HCT116 (cell line): Measurements from ENCODE around the gene BRSK2. TPM values are rescaled to one million over a fixed set of nuclear protein-coding genes. Genes with fewer than 3 reads are reported as not detected.

Experiments used
- ATAC-seq: fragments of 200-7000 bp; cut with Tn5 transposase; 2 replicates; pipeline ENCODE4 v1.9.1; 2020; ENCODE audit warnings: mild to moderate bottlenecking, moderate library complexity
- BruUV-seq: library from RNA; stranded (reverse); fragments of 400-500 nt; replicated peaks from 2 replicates; lab custom pipeline; 2021; lab: Mats Ljungman, UMichigan
- CTCF ChIA-PET: fragments of 300-600 bp; sonication (Branson Sonifier 250); formaldehyde crosslinking; loops from one replicate; lab custom pipeline; 2021; ENCODE audit warnings: antibody characterized with exemption; lab: Charles Lee
- POLR2A ChIA-PET: fragments of 300-600, 350-600 bp; sonication (Branson Sonifier 250); formaldehyde crosslinking; loops from one replicate; lab custom pipeline; 2021; ENCODE audit warnings: antibody characterized with exemption; lab: Charles Lee
- RAD21 ChIA-PET, 2 experiments: fragments of 300-600 bp; sonication (Branson Sonifier 250); formaldehyde crosslinking; loops; one replicate each; lab custom pipeline; 2023; ENCODE audit warnings: low total read pairs in 2 of 2; ENCODE audit not compliant: uncharacterized antibody in 2 of 2, unreplicated experiment in 2 of 2, low non-redundant PET in 1 of 2; lab: Charles Lee
- DNase-seq: peaks from one replicate; pipeline ENCODE4 v3.0.0-alpha.2; 2010; ENCODE audit warnings: low read depth, low spot score
- H2AFZ ChIP-seq: fragments of 200-600 bp; shearing (Covaris generic), sonication (generic); 2 replicates; pipeline ENCODE4 v1.6.1; 2017; ENCODE audit warnings: low read depth, mixed run types, mixed read lengths, antibody characterized with exemption, low read length; ENCODE audit not compliant: poor library complexity, severe bottlenecking
- H3K27ac ChIP-seq: 2 replicates; pipeline ENCODE4 v1.5.1; 2012; ENCODE audit warnings: low read depth, low read length
- H3K27me3 ChIP-seq: fragments of 200-600 bp; sonication (generic); 2 replicates; pipeline ENCODE4 v1.6.1; 2016; ENCODE audit warnings: mixed run types, low read length, mixed read lengths; ENCODE audit not compliant: insufficient read depth
- H3K36me3 ChIP-seq, 2 experiments: fragments of 200-500 bp in 1 of 2; fragments of 200-600 bp in 1 of 2; sonication (Bioruptor generic) in 1 of 2; sonication (generic) in 1 of 2; 2 replicates each; pipeline versions ENCODE4 v1.5.1 to v1.6.1; 2014 to 2016; ENCODE audit warnings: low read length in 2 of 2, inconsistent platforms in 1 of 2, mixed read lengths in 1 of 2, mixed run types in 1 of 2; ENCODE audit not compliant: insufficient read depth in 2 of 2, control insufficient read depth in 1 of 2
- H3K4me1 ChIP-seq, 2 experiments: fragments of 200-600 bp in 1 of 2; sonication (generic) in 1 of 2; 2 replicates each; pipeline versions ENCODE4 v1.5.1 to v1.6.1; 2012 to 2017; ENCODE audit warnings: low read length in 2 of 2, inconsistent platforms in 1 of 2, mild to moderate bottlenecking in 1 of 2, mixed read lengths in 1 of 2, mixed run types in 1 of 2, moderate library complexity in 1 of 2; ENCODE audit not compliant: insufficient read depth in 2 of 2, control insufficient read depth in 1 of 2
- H3K4me2 ChIP-seq: fragments of 200-600 bp; sonication (generic); 2 replicates; pipeline ENCODE4 v1.6.1; 2017; ENCODE audit warnings: mixed run types, low read length, mixed read lengths
- H3K4me3 ChIP-seq, 2 experiments: fragments of 200-600 bp in 1 of 2; sonication (generic) in 1 of 2; replicated peaks in 1 of 2; 2 replicates each; pipeline ENCODE4 v1.5.1; 2011 to 2016; ENCODE audit warnings: low read length in 2 of 2, control low read depth in 1 of 2, low read depth in 1 of 2, mild to moderate bottlenecking in 1 of 2, mixed read lengths in 1 of 2, mixed run types in 1 of 2
- H3K79me2 ChIP-seq: fragments of 200-600 bp; sonication (generic); 2 replicates; pipeline ENCODE4 v1.6.1; 2017; ENCODE audit warnings: mild to moderate bottlenecking, mixed run types, low read length, moderate library complexity, mixed read lengths; ENCODE audit not compliant: insufficient read depth
- H3K9ac ChIP-seq: fragments of 200-600 bp; sonication (generic); 2 replicates; pipeline ENCODE4 v1.6.1; 2016; ENCODE audit warnings: low read length, mixed read lengths
- H3K9me2 ChIP-seq: fragments of 200-600 bp; sonication (generic), shearing (Covaris generic); 2 replicates; pipeline ENCODE4 v1.6.1; 2017; ENCODE audit warnings: mixed run types, mild to moderate bottlenecking, moderate library complexity; ENCODE audit not compliant: insufficient read depth
- H3K9me3 ChIP-seq, 2 experiments: fragments of 200-500 bp in 1 of 2; fragments of 200-600 bp in 1 of 2; sonication (Bioruptor generic) in 1 of 2; sonication (generic) in 1 of 2; 2 replicates each; pipeline ENCODE4 v1.6.1; 2014 to 2017; ENCODE audit warnings: low read length in 2 of 2, mixed read lengths in 2 of 2, inconsistent platforms in 1 of 2, low read depth in 1 of 2, mild to moderate bottlenecking in 1 of 2, mixed run types in 1 of 2, moderate library complexity in 1 of 2; ENCODE audit not compliant: control insufficient read depth in 1 of 2, insufficient read depth in 1 of 2
- H4K20me1 ChIP-seq: fragments of 200-600 bp; sonication (generic), shearing (Covaris generic); 2 replicates; pipeline ENCODE4 v1.6.1; 2017; ENCODE audit warnings: mixed run types, mild to moderate bottlenecking, moderate library complexity; ENCODE audit not compliant: insufficient read depth
- CEBPB ChIP-seq: IDR thresholded peaks from 2 replicates; pipeline ENCODE4 v1.6.1; 2012; ENCODE audit warnings: low read depth
- EGR1 ChIP-seq: IDR thresholded peaks from 2 replicates; pipeline ENCODE4 v1.6.1; 2012; ENCODE audit warnings: low read depth
- ELF1 ChIP-seq: IDR thresholded peaks from 2 replicates; pipeline ENCODE4 v1.6.1; 2012; ENCODE audit warnings: low read depth, borderline replicate concordance
- EZH2 ChIP-seq: fragments of 200-600 bp; sonication (generic); IDR thresholded peaks from 2 replicates; pipeline ENCODE4 v1.6.1; 2017; ENCODE audit warnings: antibody characterized with exemption, mixed run types
- JUND ChIP-seq: IDR thresholded peaks from 2 replicates; pipeline ENCODE4 v1.6.1; 2012
- POLR2A ChIP-seq: IDR thresholded peaks from 2 replicates; pipeline ENCODE4 v1.7.0; 2011; ENCODE audit warnings: borderline replicate concordance; ENCODE audit not compliant: insufficient read depth, insufficient read length; ENCODE audit errors: extremely low read depth
- POLR2AphosphoS5 ChIP-seq: IDR thresholded peaks from 2 replicates; pipeline ENCODE4 v1.6.1; 2011; ENCODE audit warnings: mild to moderate bottlenecking, low read depth, low read length, moderate library complexity
- RAD21 ChIP-seq: IDR thresholded peaks from 2 replicates; pipeline ENCODE4 v1.6.1; 2012; ENCODE audit warnings: low read depth, mild to moderate bottlenecking
- SIN3A ChIP-seq: IDR thresholded peaks from 2 replicates; pipeline ENCODE4 v1.6.1; 2012; ENCODE audit warnings: low read depth
- SRF ChIP-seq: IDR thresholded peaks from 2 replicates; pipeline ENCODE4 v1.6.1; 2012; ENCODE audit warnings: low read depth
- ZFX ChIP-seq: fragments of 450-650 bp; IDR thresholded peaks from 2 replicates; pipeline ENCODE4 v1.6.1; 2017
- intact Hi-C: fragments of 100-400 bp; cut with micrococcal nuclease; formaldehyde crosslinking; loops from 2 replicates; pipeline ENCODE4 v1.10.0; 2022
- total RNA-seq: library from RNA; stranded (reverse); gene quantifications from one replicate; pipeline ENCODE4 v1.2.1, GENCODE V29; 2021; ENCODE audit not compliant: unreplicated experiment
- TF ChIP-seq, protein P1 (sequence below): IDR thresholded peaks from 2 replicates; pipeline ENCODE4 v1.6.1; 2012
- TF ChIP-seq, protein P2 (sequence below): IDR thresholded peaks from 2 replicates; pipeline ENCODE4 v1.6.1; 2012
- TF ChIP-seq, protein P3 (sequence below): IDR thresholded peaks from 2 replicates; pipeline ENCODE4 v1.6.1; 2012; ENCODE audit warnings: low read depth
- TF ChIP-seq, protein P4 (sequence below): IDR thresholded peaks from 2 replicates; pipeline ENCODE4 v1.6.1; 2011; ENCODE audit warnings: mild to moderate bottlenecking, low read length, moderate library complexity; ENCODE audit not compliant: insufficient replicate concordance; ENCODE audit errors: extremely low read depth

BRSK2 gene
- total RNA-seq, 1 experiment from 2014 or later, result 14.0 TPM

DNA sequence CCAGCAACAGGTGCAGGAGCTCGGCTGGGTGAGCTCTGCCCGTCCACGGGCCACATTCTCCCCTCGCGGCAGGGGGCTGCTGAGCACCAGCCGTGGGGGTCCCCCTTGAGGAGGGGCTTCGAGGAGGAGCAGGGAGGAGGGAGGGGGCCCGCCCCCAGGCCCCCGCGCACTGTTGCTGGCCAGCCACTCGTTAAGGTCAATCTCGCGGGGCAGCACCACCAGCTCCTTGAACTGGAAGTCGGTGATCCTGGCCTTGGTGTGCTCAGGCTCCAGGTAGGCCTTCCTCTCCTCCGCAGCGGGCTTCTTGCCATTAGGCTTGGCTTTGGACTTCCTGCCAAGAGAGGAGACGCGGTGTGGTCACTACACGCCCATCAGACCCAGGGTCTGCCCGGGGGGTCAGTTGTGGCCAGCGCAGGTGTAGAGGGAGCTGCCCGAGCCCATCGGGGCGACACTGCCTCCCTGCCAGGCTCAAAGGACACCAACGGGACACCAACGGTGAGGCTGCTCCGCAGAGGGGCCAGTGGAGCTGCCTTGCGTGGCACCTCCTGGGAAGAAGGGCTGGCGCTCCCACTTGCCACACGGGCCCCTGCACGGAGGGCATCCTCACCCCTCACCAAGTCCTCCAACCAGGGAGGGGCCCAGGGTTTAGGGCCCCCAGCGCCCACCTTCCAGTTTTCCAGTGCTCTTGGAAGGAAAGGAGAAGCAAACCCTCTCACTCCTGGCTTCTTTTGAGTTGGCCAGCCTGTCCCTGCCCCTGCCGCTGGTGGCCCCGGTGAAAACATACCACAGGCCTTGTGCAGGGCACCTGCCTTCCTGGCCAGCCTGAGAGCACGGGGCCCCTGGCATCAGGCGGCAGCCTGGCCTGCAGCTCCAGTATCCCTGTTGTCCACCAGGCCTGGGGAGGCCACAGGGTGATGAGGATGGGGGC lies 91.1 kb downstream of the BRSK2 start:
- intact Hi-C loops, result no loop called here
- H3K27me3 ChIP-seq, result no peaks in the 10 kb centered on the region
- H3K79me2 ChIP-seq, result no peaks in the 10 kb centered on the region; the same call in 1 of the 2 replicates
- no peak overlapping the region for H3K4me3 ChIP-seq
- peaks cover 6 to 11% of the 10 kb centered on the region in 2 experiments; a peak in 2 of 4 replicates for H3K4me1 ChIP-seq
- H4K20me1 ChIP-seq, result no peaks in the 10 kb centered on the region
- no peak overlapping the region for H2AFZ ChIP-seq
- H3K9me2 ChIP-seq, result no peaks in the 10 kb centered on the region
- TF ChIP-seq RAD21 (no peak), POLR2A (no peak), POLR2AphosphoS5 (no peak)
- no peak for DNase-seq
- no peak for ATAC-seq
- H3K9me3 ChIP-seq, result no peaks in the 10 kb centered on the region
- ChIA-PET RAD21 (no interaction called here), CTCF (no interaction called here), POLR2A (interaction anchor here (0.6 kb wide), 1 partner anchor 247 kb away, joined by 5 read pairs; no protein-coding TSS in a partner anchor)
- H3K27ac ChIP-seq, result no peak overlapping the region
- no peak overlapping the region for H3K4me2 ChIP-seq
- BruUV-seq, result no TSS peak
- no peak overlapping the region for H3K9ac ChIP-seq
- H3K36me3 ChIP-seq, result no peaks in the 10 kb centered on the region

DNA sequence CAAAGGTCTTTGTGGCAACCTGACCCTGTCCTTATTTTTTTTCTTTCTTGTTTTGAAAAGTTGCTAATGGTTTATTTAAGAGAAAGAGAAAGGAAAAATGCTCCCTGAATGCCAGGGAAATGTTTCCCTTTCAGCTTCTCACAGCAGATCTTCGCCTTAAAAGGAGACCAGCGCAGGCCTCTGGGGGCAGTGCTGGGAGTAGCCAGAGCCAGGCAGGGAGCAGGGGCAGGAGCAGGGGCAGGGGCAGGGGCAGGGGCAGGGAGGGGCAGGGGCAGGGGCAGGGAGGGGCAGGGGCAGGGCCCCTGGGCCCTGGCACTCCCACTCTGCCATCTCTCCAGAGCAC lies 91.7 kb downstream of the BRSK2 start:
- ChIA-PET CTCF (no interaction called here), RAD21 (no interaction called here), POLR2A (interaction anchor here (0.6 kb wide), 1 partner anchor 248 kb away, joined by 5 read pairs; no protein-coding TSS in a partner anchor)
- H3K9me3 ChIP-seq, result no peaks in the 10 kb centered on the region
- DNase-seq (no peak), ATAC-seq (no peak)
- no peaks in the 10 kb centered on the region for H3K9me2 ChIP-seq
- BruUV-seq, result no TSS peak
- H3K36me3 ChIP-seq, result no peaks in the 10 kb centered on the region
- intact Hi-C loops, result no loop called here
- no peaks in the 10 kb centered on the region; the same call in 1 of the 2 replicates for H3K79me2 ChIP-seq
- H2AFZ ChIP-seq, result no peak overlapping the region
- H3K27me3 ChIP-seq, result no peaks in the 10 kb centered on the region
- H3K27ac ChIP-seq, result no peak overlapping the region
- H3K9ac ChIP-seq, result no peak overlapping the region
- no peaks in the 10 kb centered on the region for H4K20me1 ChIP-seq
- H3K4me1 ChIP-seq, result peaks cover 12 to 13% of the 10 kb centered on the region in 2 experiments; a peak in 2 of 4 replicates
- H3K4me2 ChIP-seq, result no peak overlapping the region
- H3K4me3 ChIP-seq, result no peak overlapping the region
- TF ChIP-seq, protein P1, sequence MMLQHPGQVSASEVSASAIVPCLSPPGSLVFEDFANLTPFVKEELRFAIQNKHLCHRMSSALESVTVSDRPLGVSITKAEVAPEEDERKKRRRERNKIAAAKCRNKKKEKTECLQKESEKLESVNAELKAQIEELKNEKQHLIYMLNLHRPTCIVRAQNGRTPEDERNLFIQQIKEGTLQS, result no peak
- TF ChIP-seq JUND (no peak), EGR1 (no peak), ZFX (no peak), POLR2AphosphoS5 (no peak), SIN3A (no peak), RAD21 (no peak), EZH2 (no peak), SRF (no peak), CEBPB (no peak), ELF1 (no peak)
- TF ChIP-seq, protein P2, sequence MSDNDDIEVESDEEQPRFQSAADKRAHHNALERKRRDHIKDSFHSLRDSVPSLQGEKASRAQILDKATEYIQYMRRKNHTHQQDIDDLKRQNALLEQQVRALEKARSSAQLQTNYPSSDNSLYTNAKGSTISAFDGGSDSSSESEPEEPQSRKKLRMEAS, result no peak
- TF ChIP-seq, protein P3, sequence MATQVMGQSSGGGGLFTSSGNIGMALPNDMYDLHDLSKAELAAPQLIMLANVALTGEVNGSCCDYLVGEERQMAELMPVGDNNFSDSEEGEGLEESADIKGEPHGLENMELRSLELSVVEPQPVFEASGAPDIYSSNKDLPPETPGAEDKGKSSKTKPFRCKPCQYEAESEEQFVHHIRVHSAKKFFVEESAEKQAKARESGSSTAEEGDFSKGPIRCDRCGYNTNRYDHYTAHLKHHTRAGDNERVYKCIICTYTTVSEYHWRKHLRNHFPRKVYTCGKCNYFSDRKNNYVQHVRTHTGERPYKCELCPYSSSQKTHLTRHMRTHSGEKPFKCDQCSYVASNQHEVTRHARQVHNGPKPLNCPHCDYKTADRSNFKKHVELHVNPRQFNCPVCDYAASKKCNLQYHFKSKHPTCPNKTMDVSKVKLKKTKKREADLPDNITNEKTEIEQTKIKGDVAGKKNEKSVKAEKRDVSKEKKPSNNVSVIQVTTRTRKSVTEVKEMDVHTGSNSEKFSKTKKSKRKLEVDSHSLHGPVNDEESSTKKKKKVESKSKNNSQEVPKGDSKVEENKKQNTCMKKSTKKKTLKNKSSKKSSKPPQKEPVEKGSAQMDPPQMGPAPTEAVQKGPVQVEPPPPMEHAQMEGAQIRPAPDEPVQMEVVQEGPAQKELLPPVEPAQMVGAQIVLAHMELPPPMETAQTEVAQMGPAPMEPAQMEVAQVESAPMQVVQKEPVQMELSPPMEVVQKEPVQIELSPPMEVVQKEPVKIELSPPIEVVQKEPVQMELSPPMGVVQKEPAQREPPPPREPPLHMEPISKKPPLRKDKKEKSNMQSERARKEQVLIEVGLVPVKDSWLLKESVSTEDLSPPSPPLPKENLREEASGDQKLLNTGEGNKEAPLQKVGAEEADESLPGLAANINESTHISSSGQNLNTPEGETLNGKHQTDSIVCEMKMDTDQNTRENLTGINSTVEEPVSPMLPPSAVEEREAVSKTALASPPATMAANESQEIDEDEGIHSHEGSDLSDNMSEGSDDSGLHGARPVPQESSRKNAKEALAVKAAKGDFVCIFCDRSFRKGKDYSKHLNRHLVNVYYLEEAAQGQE, result no peak
- TF ChIP-seq, protein P4, sequence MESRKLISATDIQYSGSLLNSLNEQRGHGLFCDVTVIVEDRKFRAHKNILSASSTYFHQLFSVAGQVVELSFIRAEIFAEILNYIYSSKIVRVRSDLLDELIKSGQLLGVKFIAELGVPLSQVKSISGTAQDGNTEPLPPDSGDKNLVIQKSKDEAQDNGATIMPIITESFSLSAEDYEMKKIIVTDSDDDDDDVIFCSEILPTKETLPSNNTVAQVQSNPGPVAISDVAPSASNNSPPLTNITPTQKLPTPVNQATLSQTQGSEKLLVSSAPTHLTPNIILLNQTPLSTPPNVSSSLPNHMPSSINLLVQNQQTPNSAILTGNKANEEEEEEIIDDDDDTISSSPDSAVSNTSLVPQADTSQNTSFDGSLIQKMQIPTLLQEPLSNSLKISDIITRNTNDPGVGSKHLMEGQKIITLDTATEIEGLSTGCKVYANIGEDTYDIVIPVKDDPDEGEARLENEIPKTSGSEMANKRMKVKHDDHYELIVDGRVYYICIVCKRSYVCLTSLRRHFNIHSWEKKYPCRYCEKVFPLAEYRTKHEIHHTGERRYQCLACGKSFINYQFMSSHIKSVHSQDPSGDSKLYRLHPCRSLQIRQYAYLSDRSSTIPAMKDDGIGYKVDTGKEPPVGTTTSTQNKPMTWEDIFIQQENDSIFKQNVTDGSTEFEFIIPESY, result no peak
